Psoas muscle (tissue), 8 donors: ENCODE data around the gene POLR3K. TPM values are rescaled to one million over a fixed set of nuclear protein-coding genes. Genes with fewer than 3 reads are reported as not detected.

Experiments
- ATAC-seq, 4 donors: fragments of 200-7000 bp; cut with Tn5 transposase; one replicate each; pipeline ENCODE4 v1.9.1; 2020; ENCODE audit warnings: moderate library complexity in 3 of 4, mild to moderate bottlenecking in 2 of 4
- DNase-seq, 2 donors: peaks; one replicate each; pipeline ENCODE4 v3.0.0-alpha.2; 2020
- H3K27ac ChIP-seq: fragments of 200-600 bp; one replicate; pipeline ENCODE4 v1.8.0; 2022
- H3K27me3 ChIP-seq, 3 donors: fragments of 200-600 bp in 1 of 3; one replicate each; pipeline versions ENCODE4 v1.6.1 to v1.8.0; 2013 to 2022; ENCODE audit warnings: low read length in 2 of 3, mild to moderate bottlenecking in 2 of 3, moderate library complexity in 1 of 3; ENCODE audit not compliant: insufficient read depth in 3 of 3
- H3K36me3 ChIP-seq, 2 donors: fragments of 200-600 bp in 1 of 2; one replicate each; pipeline versions ENCODE4 v1.6.1 to v1.8.0; 2013 to 2022; ENCODE audit warnings: low read depth in 1 of 2, mild to moderate bottlenecking in 1 of 2, moderate library complexity in 1 of 2; ENCODE audit not compliant: insufficient read depth in 1 of 2
- H3K4me1 ChIP-seq: fragments of 200-600 bp; one replicate; pipeline ENCODE4 v1.8.0; 2022
- H3K4me3 ChIP-seq: fragments of 200-600 bp; one replicate; pipeline ENCODE4 v1.8.0; 2022; ENCODE audit warnings: mild to moderate bottlenecking
- H3K9me3 ChIP-seq: fragments of 200-600 bp; one replicate; pipeline ENCODE4 v1.8.0; 2022
- WGBS, 3 donors: extraction: QIAGEN DNeasy Blood & Tissue Kit; methylation state at CpG; one replicate each; pipeline versions ENCODE4 v1.1.6 to v1.1.7; 2013; 5-methylcytosine and 5-hydroxymethylcytosine counted together
- intact Hi-C, 2 donors: fragments of 100-400 bp; cut with DNase I; formaldehyde crosslinking; loops; one replicate each; pipeline versions ENCODE4 v1.11.0 to v1.14.2; 2022
- polyA plus RNA-seq, 3 donors: library from polyadenylated mRNA; stranded (reverse); fragments of 200-250 nt; gene quantifications; one replicate each; pipeline ENCODE4 v1.2.3, GENCODE V29; 2013
- total RNA-seq, 4 donors: library from RNA; stranded (reverse); fragmentation: NEBNext Ultra II Directional in 2 of 4; extraction: Animal tissue kit (Norgen Biotek cat#: 25700) in 2 of 4; gene quantifications; one replicate each; pipeline versions ENCODE4 v1.2.1 to v1.2.4, GENCODE V29; 2021 to 2023
- TF ChIP-seq, protein P1 (sequence below): fragments of 200-600 bp; IDR thresholded peaks from one replicate; pipeline ENCODE4 v1.8.0; 2022; ENCODE audit warnings: antibody characterized with exemption
- donor health status: healthy with polysubstance abuse.
- donor health status: DM: no; HTN: no; CAD: no; lungs with moderate emphysema.
- donor health status: Bipolar disorder and iron deficiency.
- donor health status: healthy.
- donor health status: DM: yes; HTN: yes; CAD: no.
- donor health status: DM: no; HTN: no; CAD: no.
- donor health status: DM: no; HTN: no; CAD: no.
- donor health status: DM: yes; HTN: yes; CAD: no.

The POLR3K gene
- total and polyA plus RNA-seq, 7 donors, result 5.8 to 17.5 (median 10.9) TPM

- TF ChIP-seq, protein P1, sequence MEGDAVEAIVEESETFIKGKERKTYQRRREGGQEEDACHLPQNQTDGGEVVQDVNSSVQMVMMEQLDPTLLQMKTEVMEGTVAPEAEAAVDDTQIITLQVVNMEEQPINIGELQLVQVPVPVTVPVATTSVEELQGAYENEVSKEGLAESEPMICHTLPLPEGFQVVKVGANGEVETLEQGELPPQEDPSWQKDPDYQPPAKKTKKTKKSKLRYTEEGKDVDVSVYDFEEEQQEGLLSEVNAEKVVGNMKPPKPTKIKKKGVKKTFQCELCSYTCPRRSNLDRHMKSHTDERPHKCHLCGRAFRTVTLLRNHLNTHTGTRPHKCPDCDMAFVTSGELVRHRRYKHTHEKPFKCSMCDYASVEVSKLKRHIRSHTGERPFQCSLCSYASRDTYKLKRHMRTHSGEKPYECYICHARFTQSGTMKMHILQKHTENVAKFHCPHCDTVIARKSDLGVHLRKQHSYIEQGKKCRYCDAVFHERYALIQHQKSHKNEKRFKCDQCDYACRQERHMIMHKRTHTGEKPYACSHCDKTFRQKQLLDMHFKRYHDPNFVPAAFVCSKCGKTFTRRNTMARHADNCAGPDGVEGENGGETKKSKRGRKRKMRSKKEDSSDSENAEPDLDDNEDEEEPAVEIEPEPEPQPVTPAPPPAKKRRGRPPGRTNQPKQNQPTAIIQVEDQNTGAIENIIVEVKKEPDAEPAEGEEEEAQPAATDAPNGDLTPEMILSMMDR, result no peak
- DNase-seq (no peak), ATAC-seq (peak; percentile 21 to 64 (median 51))
- WGBS, 3 donors, result 26 to 58% (median 33%) methylated on average over 9 of the region's 9 CpGs
- Histone ChIP-seq H3K36me3 (peaks cover 0 to 54% of the 10 kb centered on the region in 2 donors), H3K27ac (peak overlapping the region; percentile 48), H3K27me3 (no peaks in the 10 kb centered on the region), H3K4me3 (no peak overlapping the region), H3K4me1 (peaks cover 8% of the 10 kb centered on the region), H3K9me3 (no peaks in the 10 kb centered on the region)
- intact Hi-C loops, result no loop called here
Observed at GRCh38 chr16:91484-91883, 38.1 kb upstream of the POLR3K start.

DNA sequence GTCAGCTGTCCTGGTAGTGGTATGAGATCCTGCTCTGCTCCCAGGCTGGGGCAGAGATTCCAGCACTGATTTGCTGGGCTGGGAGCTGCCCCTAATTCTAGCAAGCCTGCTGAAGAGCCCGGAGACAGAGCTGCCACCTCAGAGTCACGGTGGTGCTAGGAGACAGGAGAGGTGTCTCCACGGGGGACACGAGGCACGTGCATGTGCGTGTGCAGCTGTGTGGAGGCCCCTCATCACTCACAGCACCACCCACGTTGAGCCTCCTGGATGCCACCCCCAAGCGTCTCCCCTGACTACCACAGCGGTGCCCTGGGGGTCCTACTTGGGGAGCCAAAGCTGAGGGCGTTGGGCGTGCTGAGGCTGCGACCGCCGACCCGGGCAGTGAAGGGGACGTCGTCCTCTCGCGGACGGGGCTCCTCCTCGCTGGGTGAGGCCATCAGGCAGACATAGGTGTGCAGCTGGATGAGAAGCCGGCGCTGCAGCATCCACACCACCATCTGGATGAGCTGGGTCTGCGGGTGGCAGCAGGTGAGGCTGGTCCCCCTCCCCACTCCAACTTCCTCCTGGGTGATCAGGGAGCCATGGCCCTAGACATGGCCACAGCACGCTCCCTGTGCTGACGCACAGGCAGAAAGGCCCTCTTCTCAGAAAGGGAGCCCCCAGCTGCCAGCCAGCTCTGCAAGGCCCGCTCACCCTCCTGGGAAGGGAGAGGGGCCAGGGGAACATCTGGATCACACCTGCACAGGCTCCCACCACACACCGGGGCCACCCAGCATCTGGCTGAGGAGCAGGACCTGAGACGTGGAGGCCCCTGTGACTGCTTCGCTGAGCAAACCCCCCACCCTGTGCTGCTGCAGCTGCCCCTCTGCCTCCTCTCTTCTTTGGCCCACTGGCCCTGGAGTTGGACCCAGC, 36.2 kb upstream of the POLR3K start:
- intact Hi-C loops, result no loop called here
- ATAC-seq (no peak), DNase-seq (no peak)
- 86 to 90% (median 90%) methylated on average over 27 to 30 of the region's 30 CpGs for whole genome bisulfite sequencing, 3 donors
- Histone ChIP-seq H3K4me1 (peaks cover 22% of the 10 kb centered on the region), H3K27ac (no peak overlapping the region), H3K27me3 (no peaks in the 10 kb centered on the region), H3K4me3 (no peak overlapping the region), H3K36me3 (peaks cover 0 to 69% of the 10 kb centered on the region in 2 donors), H3K9me3 (no peaks in the 10 kb centered on the region)
- TF ChIP-seq, protein P1, result no peak

DNA sequence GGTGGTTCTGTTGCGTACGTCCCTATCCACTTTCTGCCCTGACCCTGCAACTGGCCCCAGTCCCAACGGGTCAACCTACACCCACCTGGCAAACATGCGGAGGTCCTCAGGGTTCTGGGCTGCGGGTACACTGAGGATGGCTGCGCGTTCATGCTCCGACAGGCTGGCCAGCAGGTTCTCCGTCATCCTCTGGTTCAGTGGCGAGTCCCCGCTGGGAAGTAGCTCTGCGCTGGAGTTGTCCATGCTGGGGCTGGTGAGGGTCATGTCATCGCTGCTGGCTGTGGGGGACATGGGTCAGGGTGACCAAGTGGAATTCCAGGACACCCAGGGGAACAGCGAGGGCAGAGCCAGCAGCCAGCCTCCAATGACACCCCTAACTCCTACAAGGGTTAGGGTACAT, 35.2 kb upstream of the POLR3K start:
- DNase-seq (no peak), ATAC-seq (no peak)
- no peak overlapping the region for H3K4me3 ChIP-seq
- 94 to 95% (median 94%) methylated on average over 14 of the region's 14 CpGs for WGBS, 3 donors
- H3K27me3 ChIP-seq, result no peaks in the 10 kb centered on the region
- TF ChIP-seq, protein P1, result no peak
- peaks cover 0 to 75% of the 10 kb centered on the region in 2 donors for H3K36me3 ChIP-seq
- H3K9me3 ChIP-seq, result no peaks in the 10 kb centered on the region
- peaks cover 29% of the 10 kb centered on the region for H3K4me1 ChIP-seq
- intact Hi-C loops, result no loop called here
- H3K27ac ChIP-seq, result no peak overlapping the region

- H3K27ac ChIP-seq, result peak overlapping the region; percentile 75
- no peak for DNase-seq
- TF ChIP-seq, protein P1, result no peak
Observed at GRCh38 chr16:86483-86952, 33.1 kb upstream of the POLR3K start.

More at GRCh38 chr16:86483-86952, 33.1 kb upstream of the POLR3K start:
- ATAC-seq, result no peak
- Histone ChIP-seq H3K9me3 (no peaks in the 10 kb centered on the region), H3K4me3 (no peak overlapping the region), H3K27me3 (no peaks in the 10 kb centered on the region), H3K4me1 (peaks cover 21% of the 10 kb centered on the region), H3K36me3 (peaks cover 0 to 74% of the 10 kb centered on the region in 2 donors)
- 72 to 75% (median 75%) methylated on average over 19 to 23 of the region's 23 CpGs for WGBS, 3 donors
- intact Hi-C loops, result no loop called here
